Endodermal cell (in vitro differentiated cells): ENCODE measurements around the gene FUBP3. TPM values are rescaled to one million over a fixed set of nuclear protein-coding genes. Genes with fewer than 3 reads are reported as not detected.
A peak's percentile ranks its signal among the peaks of the same experiment; 100 is the strongest.

ENCODE experiments used
- DNase-seq: peaks from one replicate; pipeline ENCODE4 v3.0.0-alpha.2; 2017
- H3K27ac ChIP-seq: 2 replicates; pipeline ENCODE4 v1.5.1; 2013; ENCODE audit warnings: mild to moderate bottlenecking, low read depth, low read length, moderate library complexity
- H3K27me3 ChIP-seq: 2 replicates; pipeline ENCODE4 v1.6.1; 2013; ENCODE audit warnings: mild to moderate bottlenecking, low read length, moderate library complexity; ENCODE audit not compliant: insufficient read depth, control insufficient read depth, poor library complexity, severe bottlenecking
- H3K36me3 ChIP-seq: 2 replicates; pipeline ENCODE4 v1.7.0; 2013; ENCODE audit warnings: mild to moderate bottlenecking, low read length, moderate library complexity; ENCODE audit not compliant: control insufficient read depth, insufficient read depth
- H3K4me1 ChIP-seq: one replicate; pipeline ENCODE4 v1.7.0; 2013; ENCODE audit warnings: low read length; ENCODE audit not compliant: control insufficient read depth, insufficient read depth
- H3K4me3 ChIP-seq: 2 replicates; pipeline ENCODE4 v1.5.1; 2013; ENCODE audit warnings: mild to moderate bottlenecking, low read length, moderate library complexity
- H3K9ac ChIP-seq: 2 replicates; pipeline ENCODE4 v1.6.1; 2013; ENCODE audit warnings: mild to moderate bottlenecking, low read length, moderate library complexity; ENCODE audit not compliant: poor library complexity, severe bottlenecking; ENCODE audit errors: extremely low read depth
- H3K9me3 ChIP-seq: 2 replicates; pipeline ENCODE4 v1.6.1; 2013; ENCODE audit warnings: mild to moderate bottlenecking, low read length, moderate library complexity; ENCODE audit not compliant: control insufficient read depth
- H3K27ac Mint-ChIP-seq: 2 replicates; pipeline ENCODE4 v1.8.0; 2020; ENCODE audit warnings: mixed read lengths
- H3K27me3 Mint-ChIP-seq: 2 replicates; pipeline ENCODE4 v1.8.0; 2021; ENCODE audit warnings: mild to moderate bottlenecking, mixed read lengths; ENCODE audit not compliant: insufficient read depth
- H3K36me3 Mint-ChIP-seq: 2 replicates; pipeline ENCODE4 v1.8.0; 2020; ENCODE audit warnings: low read depth, mixed read lengths
- H3K4me1 Mint-ChIP-seq: 2 replicates; pipeline ENCODE4 v1.8.0; 2020; ENCODE audit warnings: mixed read lengths
- H3K4me3 Mint-ChIP-seq: 2 replicates; pipeline ENCODE4 v1.8.0; 2020; ENCODE audit warnings: mild to moderate bottlenecking, moderate library complexity, mixed read lengths
- H3K9me3 Mint-ChIP-seq: 2 replicates; pipeline ENCODE4 v1.8.0; 2020; ENCODE audit warnings: mild to moderate bottlenecking, mixed read lengths
- WGBS, 2 experiments: methylation state at CpG; one replicate each; pipeline versions ENCODE4 v1.1.5 to v1.1.7; 2013; ENCODE audit warnings: missing lambda C conversion rate in 2 of 2, mixed read lengths in 1 of 2; ENCODE audit not compliant: insufficient coverage in 1 of 2, insufficient read length in 1 of 2; 5-methylcytosine and 5-hydroxymethylcytosine counted together
- total RNA-seq, 2 donors: library from RNA; stranded (reverse); fragmentation: NEBNext Ultra II Directional in 1 of 2; extraction: Animal tissue kit (Norgen Biotek cat#: 25700) in 1 of 2; gene quantifications; 2 replicates in 1 of 2; 3 replicates in 1 of 2; pipeline ENCODE4 v1.2.1, GENCODE V29; 2021
- TF ChIP-seq, protein P1 (sequence below): fragments of 200-600 bp; sonication (generic); conservative IDR thresholded peaks from 2 replicates; pipeline ENCODE4 v1.5.0; 2021; ENCODE audit warnings: antibody characterized with exemption, mild to moderate bottlenecking

FUBP3 gene
- total RNA-seq, 2 donors from 2014 or later: 74.3 to 76.3 TPM

DNA sequence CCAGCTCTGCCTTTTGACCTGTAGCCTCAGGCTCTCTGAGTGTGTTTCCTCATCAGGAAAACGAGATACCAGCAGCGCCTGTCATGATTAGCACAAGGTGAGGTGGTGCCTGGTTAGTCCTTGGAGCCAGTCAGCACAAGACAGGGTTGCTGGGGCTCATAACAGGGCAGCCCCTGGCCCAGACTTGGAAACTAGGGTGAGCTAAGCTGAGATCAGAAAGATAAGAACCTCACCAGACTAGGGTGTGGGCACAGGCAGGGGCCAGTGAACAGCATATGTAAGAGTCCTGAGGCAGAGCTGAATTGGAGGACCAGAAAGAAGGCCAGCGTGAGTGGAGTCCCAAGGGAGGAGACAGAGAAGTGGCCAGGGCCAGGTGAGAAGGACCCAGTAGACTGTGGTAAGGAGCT, 42.7 kb upstream of the FUBP3 start:
- TF ChIP-seq, protein P1, sequence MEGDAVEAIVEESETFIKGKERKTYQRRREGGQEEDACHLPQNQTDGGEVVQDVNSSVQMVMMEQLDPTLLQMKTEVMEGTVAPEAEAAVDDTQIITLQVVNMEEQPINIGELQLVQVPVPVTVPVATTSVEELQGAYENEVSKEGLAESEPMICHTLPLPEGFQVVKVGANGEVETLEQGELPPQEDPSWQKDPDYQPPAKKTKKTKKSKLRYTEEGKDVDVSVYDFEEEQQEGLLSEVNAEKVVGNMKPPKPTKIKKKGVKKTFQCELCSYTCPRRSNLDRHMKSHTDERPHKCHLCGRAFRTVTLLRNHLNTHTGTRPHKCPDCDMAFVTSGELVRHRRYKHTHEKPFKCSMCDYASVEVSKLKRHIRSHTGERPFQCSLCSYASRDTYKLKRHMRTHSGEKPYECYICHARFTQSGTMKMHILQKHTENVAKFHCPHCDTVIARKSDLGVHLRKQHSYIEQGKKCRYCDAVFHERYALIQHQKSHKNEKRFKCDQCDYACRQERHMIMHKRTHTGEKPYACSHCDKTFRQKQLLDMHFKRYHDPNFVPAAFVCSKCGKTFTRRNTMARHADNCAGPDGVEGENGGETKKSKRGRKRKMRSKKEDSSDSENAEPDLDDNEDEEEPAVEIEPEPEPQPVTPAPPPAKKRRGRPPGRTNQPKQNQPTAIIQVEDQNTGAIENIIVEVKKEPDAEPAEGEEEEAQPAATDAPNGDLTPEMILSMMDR: no peak
- 89 to 100% methylated on average over 3 of the region's 3 CpGs for WGBS, 2 experiments
- no peak overlapping the region for H3K27ac ChIP-seq

DNA sequence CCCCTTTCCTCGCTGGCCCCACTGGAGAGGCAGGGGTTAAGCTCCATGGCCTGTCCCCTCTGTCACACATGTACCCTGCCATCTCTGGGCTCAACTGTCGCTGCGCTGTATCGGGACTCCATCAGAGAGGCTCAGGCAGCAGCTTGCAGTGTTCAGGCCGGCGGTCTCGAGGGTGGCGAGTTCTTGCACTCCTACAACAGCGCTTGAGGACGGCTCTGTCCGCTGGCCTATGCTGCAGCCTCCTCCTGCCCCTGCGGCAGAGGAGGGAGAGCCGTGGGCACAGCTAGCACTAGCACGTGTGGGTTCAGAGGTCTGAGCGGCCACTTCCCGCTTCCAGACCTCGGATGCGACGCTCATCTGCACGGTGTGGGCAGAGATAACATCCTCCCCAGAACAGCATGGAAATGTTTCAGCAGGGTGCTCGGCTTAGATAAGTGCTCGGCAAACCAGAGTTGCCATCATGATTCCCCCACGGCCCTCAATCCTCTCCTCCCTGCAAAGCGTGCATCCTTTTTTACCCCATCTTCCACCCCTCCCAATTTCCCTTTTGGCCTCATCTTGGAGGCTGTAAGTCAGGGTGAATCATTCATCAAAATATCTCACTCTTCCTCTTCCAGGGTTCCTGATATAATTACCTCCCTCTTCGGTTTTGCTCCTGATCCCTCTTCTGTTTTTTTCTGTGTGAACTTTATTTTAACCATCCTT, 41.9 kb upstream of the FUBP3 start:
- Histone ChIP-seq H3K27me3 (peaks cover 24% of the 10 kb centered on the region), H3K9me3 (no peaks in the 10 kb centered on the region), H3K36me3 (no peaks in the 10 kb centered on the region), H3K4me1 (no peaks in the 10 kb centered on the region), H3K27ac (no peak overlapping the region), H3K4me3 (no peak overlapping the region), H3K9ac (no peak overlapping the region)
- peaks cover 42% of the 10 kb centered on the region for H3K27me3 Mint-ChIP-seq
- peak; percentile 50 for DNase-seq
- TF ChIP-seq, protein P1: no peak
- 65 to 73% methylated on average over 24 to 25 of the region's 25 CpGs for WGBS, 2 experiments
- no peaks in the 10 kb centered on the region for H3K9me3 Mint-ChIP-seq
- H3K36me3 Mint-ChIP-seq: no peaks in the 10 kb centered on the region
- no peak overlapping the region for H3K4me3 Mint-ChIP-seq
- H3K4me1 Mint-ChIP-seq: peaks cover 8% of the 10 kb centered on the region
- H3K27ac Mint-ChIP-seq: no peak overlapping the region

More for the DNA sequence above, 42.7 kb upstream of the FUBP3 start:
- peaks cover 42% of the 10 kb centered on the region for H3K27me3 Mint-ChIP-seq
- no peaks in the 10 kb centered on the region for H3K36me3 Mint-ChIP-seq
- no peak overlapping the region for H3K27ac Mint-ChIP-seq
- peaks cover 24% of the 10 kb centered on the region for H3K27me3 ChIP-seq
- H3K4me1 Mint-ChIP-seq: peaks cover 8% of the 10 kb centered on the region
- H3K4me1 ChIP-seq: no peaks in the 10 kb centered on the region
- H3K36me3 ChIP-seq: no peaks in the 10 kb centered on the region
- no peak overlapping the region for H3K4me3 ChIP-seq
- H3K9ac ChIP-seq: no peak overlapping the region
- no peaks in the 10 kb centered on the region for H3K9me3 Mint-ChIP-seq
- no peak for DNase-seq
- H3K4me3 Mint-ChIP-seq: no peak overlapping the region
- H3K9me3 ChIP-seq: no peaks in the 10 kb centered on the region

DNA sequence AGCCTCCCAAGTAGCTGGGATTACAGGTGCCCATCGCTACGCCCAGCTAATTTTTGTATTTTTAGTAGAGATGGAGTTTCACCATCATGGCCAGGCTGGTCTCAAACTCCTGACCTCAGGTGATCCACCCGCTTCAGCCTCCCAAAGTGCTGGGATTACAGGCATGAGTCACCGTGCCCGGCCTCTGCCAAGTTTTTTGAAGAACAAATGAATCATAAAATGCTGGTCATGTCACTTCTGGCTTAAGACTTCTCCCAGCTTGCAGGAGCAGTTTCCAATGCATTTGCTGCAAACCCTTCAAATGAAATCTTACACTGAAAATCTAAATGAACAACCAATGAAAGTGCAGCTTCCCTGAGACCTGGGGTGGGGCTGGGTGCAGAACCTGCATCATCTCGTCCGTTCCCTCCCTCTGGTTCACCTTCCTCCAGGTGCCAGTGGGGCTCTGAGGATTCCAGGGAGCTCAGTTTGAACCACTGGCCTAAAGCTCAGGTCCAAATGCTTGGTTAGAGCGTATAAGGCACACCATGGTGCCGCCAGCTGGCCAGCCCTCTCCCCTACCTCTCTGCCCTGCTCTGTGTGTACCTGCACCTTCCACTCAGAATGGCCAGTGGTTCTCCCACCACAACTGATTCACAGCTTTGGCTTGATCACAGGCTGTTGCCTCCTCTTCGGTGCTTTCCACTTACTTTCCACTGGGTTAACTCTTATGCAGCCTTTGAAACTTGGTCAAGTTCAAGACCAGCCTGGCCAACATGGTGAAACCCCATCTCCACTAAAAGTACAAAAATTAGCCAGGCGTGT, 39.8 kb upstream of the FUBP3 start:
- Mint-ChIP-seq H3K4me3 (no peak overlapping the region), H3K27ac (no peak overlapping the region), H3K9me3 (no peaks in the 10 kb centered on the region), H3K27me3 (peaks cover 41% of the 10 kb centered on the region), H3K36me3 (no peaks in the 10 kb centered on the region), H3K4me1 (peaks cover 8% of the 10 kb centered on the region)
- Histone ChIP-seq H3K27me3 (peaks cover 24% of the 10 kb centered on the region), H3K36me3 (no peaks in the 10 kb centered on the region), H3K4me1 (no peaks in the 10 kb centered on the region), H3K9me3 (no peaks in the 10 kb centered on the region), H3K27ac (no peak overlapping the region), H3K4me3 (no peak overlapping the region), H3K9ac (no peak overlapping the region)
- TF ChIP-seq, protein P1: no peak
- DNase-seq: no peak
- WGBS, 2 experiments: 88% methylated on average over 11 of the region's 11 CpGs
